Measurements from ENCODE around the gene PLS1.

- TF ChIP-seq CTCF (IDR thresholded peaks at IDR 0.05; ENCODE audit: insufficient read depth, low read length) (no peak), POLR2AphosphoS5 (IDR thresholded peaks at IDR 0.05; ENCODE audit: low read depth) (no peak), REST (IDR thresholded peaks at IDR 0.05; ENCODE audit: insufficient replicate concordance, low read depth) (no peak), SPI1 (IDR thresholded peaks at IDR 0.05; ENCODE audit: borderline replicate concordance, low read depth) (no peak)
These were observed 26.2 kb downstream of the PLS1 start for GRCh38 chr3:142622405-142622804.

Data from HL-60 (cell line).